ENCODE data around the gene TNC.

DNA sequence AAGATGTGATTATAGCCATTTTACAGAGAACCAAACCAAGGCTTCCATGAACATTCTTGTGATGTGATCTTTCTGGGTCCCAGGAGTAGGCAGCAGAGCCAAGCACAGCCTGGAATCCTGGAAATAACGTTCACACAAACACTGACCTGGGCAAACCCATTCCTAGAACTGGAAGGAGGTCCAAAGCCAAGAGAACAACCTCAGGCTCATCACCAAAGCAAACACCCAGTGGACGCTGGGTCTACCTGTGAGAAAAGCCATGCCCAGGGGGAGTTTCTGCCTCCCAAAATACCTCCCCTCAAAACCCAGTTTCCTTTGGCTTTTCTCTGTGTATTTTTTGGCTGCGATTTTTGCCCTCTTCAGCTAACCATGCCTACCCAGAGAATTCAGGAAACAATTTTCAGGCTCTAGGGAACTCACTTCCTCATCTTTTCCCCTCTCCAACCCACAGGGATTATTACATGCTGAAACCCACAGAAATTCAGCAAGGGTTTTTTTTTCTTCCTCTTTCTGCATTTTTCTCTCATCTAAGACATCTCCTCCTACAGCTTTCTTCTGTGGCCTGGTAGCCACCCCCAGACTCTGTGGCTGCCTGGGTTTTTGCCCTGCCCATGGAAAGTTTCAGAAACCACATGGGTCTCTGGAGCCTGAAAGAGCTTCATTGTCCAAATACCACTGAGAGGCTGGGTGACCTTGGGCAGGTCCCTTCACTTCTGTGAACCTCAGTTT lies 75.0 kb downstream of the TNC start:
- TF ChIP-seq, protein P1, sequence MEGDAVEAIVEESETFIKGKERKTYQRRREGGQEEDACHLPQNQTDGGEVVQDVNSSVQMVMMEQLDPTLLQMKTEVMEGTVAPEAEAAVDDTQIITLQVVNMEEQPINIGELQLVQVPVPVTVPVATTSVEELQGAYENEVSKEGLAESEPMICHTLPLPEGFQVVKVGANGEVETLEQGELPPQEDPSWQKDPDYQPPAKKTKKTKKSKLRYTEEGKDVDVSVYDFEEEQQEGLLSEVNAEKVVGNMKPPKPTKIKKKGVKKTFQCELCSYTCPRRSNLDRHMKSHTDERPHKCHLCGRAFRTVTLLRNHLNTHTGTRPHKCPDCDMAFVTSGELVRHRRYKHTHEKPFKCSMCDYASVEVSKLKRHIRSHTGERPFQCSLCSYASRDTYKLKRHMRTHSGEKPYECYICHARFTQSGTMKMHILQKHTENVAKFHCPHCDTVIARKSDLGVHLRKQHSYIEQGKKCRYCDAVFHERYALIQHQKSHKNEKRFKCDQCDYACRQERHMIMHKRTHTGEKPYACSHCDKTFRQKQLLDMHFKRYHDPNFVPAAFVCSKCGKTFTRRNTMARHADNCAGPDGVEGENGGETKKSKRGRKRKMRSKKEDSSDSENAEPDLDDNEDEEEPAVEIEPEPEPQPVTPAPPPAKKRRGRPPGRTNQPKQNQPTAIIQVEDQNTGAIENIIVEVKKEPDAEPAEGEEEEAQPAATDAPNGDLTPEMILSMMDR (IDR thresholded peaks at IDR 0.05): no peak
- no peak for TF ChIP-seq POLR2AphosphoS5 (IDR thresholded peaks at IDR 0.05; ENCODE audit: insufficient read depth in 1 of 2, low read depth in 1 of 2)
- no peak for TF ChIP-seq POLR2A (IDR thresholded peaks at IDR 0.05)

Measured in vagina (tissue), 2 donors.